Dermis blood vessel endothelial cell (primary cell): ENCODE measurements around the gene MEP1A. TPM values are rescaled to one million over a fixed set of nuclear protein-coding genes. Genes with fewer than 3 reads are reported as not detected.
"Not testable (repeated sequence)": the region's sequence is repeated elsewhere in the genome, so short reads cannot be mapped to it uniquely, and the experiment has no call there.

ENCODE experiments used
- DNase-seq: peaks from one replicate; pipeline ENCODE4 v3.0.0; 2010
- total RNA-seq: library from RNA; depleted of rRNA; stranded (reverse); fragments of >200 nt; gene quantifications from 2 replicates; pipeline ENCODE4 v1.2.3, GENCODE V29; 2014

The MEP1A gene
- not detected in 2 replicates for total RNA-seq

- DNase-seq, result no peak
Observed at GRCh38 chr6:46793138-46793537, at the start of gene MEP1A. Gene MEP1A, plus strand, starts transcription at chr6:46793389. Its CDS starts 10 bp downstream, at chr6:46793399.

GRCh38 chr6:46743425-46744158, 49.6 kb upstream of the MEP1A start:
- no peak for DNase-seq

- DNase-seq, result not testable (repeated sequence)
Observed at GRCh38 chr6:46744159-46744725, 48.9 kb upstream of the MEP1A start.

- DNase-seq, result no peak
Observed at GRCh38 chr6:46745973-46746372, 47.2 kb upstream of the MEP1A start.

- no peak for DNase-seq
Observed at GRCh38 chr6:46746696-46747095, 46.5 kb upstream of the MEP1A start, which contains the start of gene ANKRD66. Gene ANKRD66, plus strand, starts transcription at chr6:46746933. Its CDS starts 5,016 bp downstream, at chr6:46751949.

- no peak for DNase-seq
Observed at GRCh38 chr6:46748940-46749503, 44.2 kb upstream of the MEP1A start.

GRCh38 chr6:46749731-46750130, 43.5 kb upstream of the MEP1A start:
- DNase-seq, result no peak

GRCh38 chr6:46751658-46752057, 41.5 kb upstream of the MEP1A start:
- DNase-seq, result no peak

GRCh38 chr6:46755865-46756264, 37.3 kb upstream of the MEP1A start:
- no peak for DNase-seq

GRCh38 chr6:46756469-46757213, 36.5 kb upstream of the MEP1A start:
- DNase-seq, result no peak

- no peak for DNase-seq
Observed at GRCh38 chr6:46757214-46757596, 36.0 kb upstream of the MEP1A start.

- DNase-seq, result no peak
Observed at GRCh38 chr6:46758960-46759753, 34.0 kb upstream of the MEP1A start.

- DNase-seq, result no peak
Observed at GRCh38 chr6:46760925-46761324, 32.3 kb upstream of the MEP1A start.

- no peak for DNase-seq
Observed at GRCh38 chr6:46763466-46763865, 29.7 kb upstream of the MEP1A start.

- DNase-seq, result not testable (repeated sequence)
Observed at GRCh38 chr6:46764280-46764679, 28.9 kb upstream of the MEP1A start.

- no peak for DNase-seq
Observed at GRCh38 chr6:46764961-46765360, 28.2 kb upstream of the MEP1A start.

GRCh38 chr6:46772016-46772415, 21.2 kb upstream of the MEP1A start:
- no peak for DNase-seq

GRCh38 chr6:46772762-46773161, 20.4 kb upstream of the MEP1A start:
- DNase-seq, result no peak

- DNase-seq, result no peak
Observed at GRCh38 chr6:46773201-46773855, 19.9 kb upstream of the MEP1A start.

GRCh38 chr6:46774736-46775135, 18.5 kb upstream of the MEP1A start:
- not testable (repeated sequence) for DNase-seq

- DNase-seq, result no peak
Observed at GRCh38 chr6:46776070-46776712, 17.0 kb upstream of the MEP1A start.
